Amygdala (tissue), 56 donors: ENCODE results near the gene NEDD4L.

Experiments
- DNase-seq, 56 donors: peaks; one replicate each; lab custom pipeline; 2025; lab: John Stamatoyannopoulos, UW

The NEDD4L gene

GRCh38 chr18:58196881-58197872 lies 153.2 kb downstream of the NEDD4L start:
- no peak for DNase-seq

- DNase-seq = no peak
These were observed 157.2 kb downstream of the NEDD4L start for GRCh38 chr18:58201268-58201667.

- peak in 1 of 56 donors; percentile 34 for DNase-seq
These were observed 158.0 kb downstream of the NEDD4L start for GRCh38 chr18:58201733-58202730.

DNA sequence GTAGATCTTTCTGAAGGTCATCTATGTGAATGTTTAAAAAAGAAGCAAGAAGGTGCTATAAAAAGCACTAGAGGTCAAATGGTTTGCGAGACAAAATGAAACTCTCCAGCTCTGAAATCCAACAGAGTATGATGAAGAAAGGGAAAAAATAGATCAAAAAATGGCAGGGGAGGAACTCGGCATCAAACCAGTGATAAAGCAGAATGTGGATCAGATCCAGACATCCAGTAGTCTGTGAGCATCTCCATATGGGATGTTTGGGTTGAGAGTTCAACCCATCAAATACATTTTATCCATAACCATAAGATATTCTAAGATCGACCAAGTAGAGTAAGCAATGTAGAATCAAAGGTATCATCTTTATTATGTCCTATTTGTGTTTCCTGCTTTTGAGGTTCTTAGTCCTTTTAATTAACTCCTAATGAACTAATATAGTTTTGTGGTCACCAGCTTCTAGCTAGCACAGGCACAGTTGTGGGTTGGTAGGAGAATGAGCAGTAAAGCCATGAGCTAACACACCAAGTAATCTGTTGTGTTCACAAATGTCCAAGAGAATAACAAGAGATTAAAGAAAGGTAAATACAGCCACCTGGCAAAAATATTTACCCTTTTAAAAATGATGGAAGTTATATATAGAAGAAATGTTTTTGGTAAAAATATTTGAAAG lies 160.9 kb downstream of the NEDD4L start:
- DNase-seq = no peak

- DNase-seq = peak in 8 of 56 donors; percentile 4 to 51 (median 22)
These were observed 161.6 kb downstream of the NEDD4L start for GRCh38 chr18:58205443-58206160.

GRCh38 chr18:58207520-58208152 lies 163.6 kb downstream of the NEDD4L start:
- no peak for DNase-seq

DNA sequence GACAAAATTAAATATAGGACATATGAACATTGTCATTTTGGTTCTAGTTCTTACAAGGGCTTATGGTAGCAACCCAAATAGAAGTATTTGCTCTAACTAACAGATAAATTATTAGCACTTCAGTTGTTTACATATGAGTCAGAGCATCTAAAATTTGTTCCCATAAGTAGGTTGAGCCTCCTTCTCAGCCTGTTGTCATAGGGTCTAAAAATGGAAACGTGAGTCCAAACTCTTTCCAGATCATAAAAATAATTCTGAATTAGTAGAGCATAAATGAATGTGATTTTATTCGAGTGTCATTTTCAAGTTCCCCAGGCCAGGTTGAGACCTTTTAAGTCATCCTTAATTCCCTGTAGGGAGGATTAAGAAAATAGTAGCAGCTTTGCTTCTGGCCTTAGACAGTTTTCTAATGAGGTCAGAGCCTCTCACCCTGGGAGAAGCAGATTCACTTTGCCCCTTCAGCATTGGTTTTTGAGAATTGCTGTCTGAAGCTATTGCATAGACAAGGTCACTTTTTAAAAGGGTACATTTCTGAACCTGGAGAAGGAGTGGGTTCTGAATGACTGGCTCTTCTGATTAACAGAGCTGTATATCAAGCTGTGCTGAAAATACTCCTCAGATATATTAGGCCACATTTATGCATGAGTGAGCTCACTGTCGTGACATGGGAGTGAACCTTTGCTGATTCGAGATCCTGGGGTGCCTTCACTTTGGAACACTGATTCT lies 164.3 kb downstream of the NEDD4L start:
- no peak for DNase-seq

- DNase-seq = no peak
These were observed 165.3 kb downstream of the NEDD4L start for GRCh38 chr18:58209326-58209725.

DNA sequence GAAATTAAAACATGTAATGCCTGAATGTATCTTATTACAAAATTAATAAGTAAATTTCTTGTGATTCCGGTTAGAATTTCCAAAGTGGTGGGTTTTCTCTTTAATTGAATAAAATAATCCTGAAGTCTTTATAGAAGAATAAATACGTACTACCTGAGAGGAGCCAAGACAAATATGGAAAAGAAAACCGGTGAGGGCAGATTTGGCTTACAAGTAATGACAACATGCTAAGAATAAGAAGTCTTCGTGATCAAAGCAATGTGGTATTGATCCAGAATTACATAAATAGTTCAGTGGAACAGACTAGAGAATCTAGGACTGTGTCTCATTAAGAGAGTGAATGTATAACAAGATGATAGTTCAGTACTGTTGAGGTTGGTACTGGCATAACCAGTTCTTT lies 167.5 kb downstream of the NEDD4L start:
- no peak for DNase-seq

DNA sequence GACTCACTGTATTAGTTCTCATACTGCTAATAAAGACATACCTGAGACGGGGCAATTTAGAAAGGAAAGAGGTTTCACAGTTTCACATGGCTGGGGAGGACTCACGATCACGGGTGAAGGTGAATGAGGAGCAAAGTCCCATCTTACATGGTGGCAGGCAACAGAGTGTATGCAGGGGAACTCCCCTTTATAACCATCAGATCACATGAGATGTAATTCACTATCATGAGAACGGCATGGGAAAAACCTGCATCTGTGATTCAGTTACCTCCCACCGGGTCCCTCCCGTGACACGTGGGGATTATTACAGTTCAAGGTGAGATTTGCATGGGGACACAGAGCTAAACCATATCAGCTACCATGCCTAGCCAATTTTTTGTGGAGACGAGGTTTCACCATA lies 168.2 kb downstream of the NEDD4L start:
- no peak for DNase-seq

DNA sequence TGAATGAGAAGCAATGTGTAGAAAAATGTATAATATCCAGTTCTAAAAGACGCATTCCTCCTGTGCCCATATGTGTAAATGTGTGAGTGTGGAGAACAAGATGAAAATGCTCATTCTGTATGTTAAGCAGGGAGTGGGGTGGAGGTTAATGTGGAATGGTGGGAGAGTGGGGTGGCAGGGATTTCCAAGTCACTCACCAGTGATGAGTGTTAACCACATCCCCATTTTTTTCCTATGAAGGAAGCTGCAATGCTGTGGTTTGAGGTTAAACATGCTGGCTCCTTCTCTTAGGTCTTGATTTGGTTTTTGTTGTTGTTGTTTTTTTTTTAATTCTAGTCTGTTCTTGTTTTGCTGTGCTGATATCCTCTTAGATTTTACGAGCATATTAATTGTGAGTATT lies 169.4 kb downstream of the NEDD4L start:
- no peak for DNase-seq

GRCh38 chr18:58215011-58215410 lies 171.0 kb downstream of the NEDD4L start:
- DNase-seq = no peak

DNA sequence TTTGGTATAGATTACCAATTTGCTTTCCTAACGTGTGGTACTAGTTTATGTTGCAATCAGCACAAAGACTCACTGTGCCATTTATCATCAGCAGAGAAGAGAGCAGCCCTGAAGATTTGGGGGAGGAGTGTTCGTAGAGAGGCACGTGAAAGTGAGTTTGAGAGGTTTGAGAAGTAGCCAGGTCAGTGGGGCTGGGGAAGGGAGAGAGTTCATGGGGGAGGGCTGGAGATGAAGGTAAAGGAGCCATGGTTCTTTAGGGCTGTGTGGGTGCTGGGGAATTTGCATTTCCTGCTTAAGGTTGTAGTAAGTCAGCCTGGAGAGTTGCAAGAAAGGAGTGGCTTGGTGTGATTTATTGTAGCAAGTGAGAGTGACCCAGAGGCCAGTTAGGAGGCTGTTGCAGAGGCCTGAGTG lies 172.1 kb downstream of the NEDD4L start:
- DNase-seq = no peak

- DNase-seq = no peak
These were observed 173.0 kb downstream of the NEDD4L start for GRCh38 chr18:58217052-58217451.

DNA sequence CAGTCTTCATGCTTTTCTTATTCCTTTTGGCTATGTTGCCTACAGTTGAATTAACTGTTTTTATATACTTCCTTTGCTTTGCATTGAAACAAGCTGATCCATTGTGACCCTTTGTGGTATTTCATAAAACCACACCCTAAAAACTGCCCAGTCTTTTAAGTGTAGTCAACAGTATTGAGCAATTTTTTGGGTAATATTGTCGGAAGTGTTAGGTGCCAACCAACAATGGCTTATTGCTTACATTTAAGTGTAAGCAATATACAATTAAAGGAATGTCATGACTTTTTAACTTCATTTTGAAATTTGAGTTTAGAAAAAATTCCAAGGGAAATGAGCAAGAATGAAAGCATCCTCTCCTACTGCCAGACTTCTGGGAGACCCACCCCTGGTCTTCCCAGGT lies 174.1 kb downstream of the NEDD4L start:
- no peak for DNase-seq

- no peak for DNase-seq
These were observed 177.2 kb downstream of the NEDD4L start for GRCh38 chr18:58221060-58221725.

DNA sequence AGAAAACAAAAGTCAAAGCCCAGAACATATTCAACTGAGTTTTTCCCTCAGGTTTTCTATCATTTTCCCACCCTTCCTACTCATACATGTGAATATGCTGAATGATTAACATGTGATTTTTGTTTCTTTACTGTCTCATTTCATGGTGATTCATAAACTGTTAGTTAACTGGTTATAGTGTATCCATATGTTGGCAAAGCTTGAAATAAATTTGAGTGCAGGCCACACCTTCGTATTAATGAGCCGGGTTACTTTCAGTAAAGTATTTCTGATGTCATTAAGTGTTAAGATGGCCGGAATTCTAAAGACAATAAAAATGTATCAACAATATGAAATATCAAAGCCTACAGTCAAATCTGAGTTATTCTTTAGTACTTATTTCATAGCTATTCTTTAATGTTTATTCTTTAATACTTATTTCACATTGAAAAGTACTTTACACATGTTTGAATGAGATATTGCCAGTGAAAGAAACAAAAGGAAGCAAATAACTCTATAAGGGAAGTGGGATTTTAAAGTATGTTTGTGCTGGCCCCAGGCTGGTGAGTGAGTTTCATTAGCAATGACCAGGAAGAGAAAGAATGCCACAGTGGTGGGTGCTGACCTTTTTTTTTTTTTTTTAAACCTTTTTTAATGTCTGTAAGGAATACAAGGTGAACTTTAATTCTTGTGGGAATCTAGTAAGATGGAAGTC lies 178.6 kb downstream of the NEDD4L start:
- no peak for DNase-seq
